ENCODE results near the gene KYAT1.

KYAT1 gene

DNA sequence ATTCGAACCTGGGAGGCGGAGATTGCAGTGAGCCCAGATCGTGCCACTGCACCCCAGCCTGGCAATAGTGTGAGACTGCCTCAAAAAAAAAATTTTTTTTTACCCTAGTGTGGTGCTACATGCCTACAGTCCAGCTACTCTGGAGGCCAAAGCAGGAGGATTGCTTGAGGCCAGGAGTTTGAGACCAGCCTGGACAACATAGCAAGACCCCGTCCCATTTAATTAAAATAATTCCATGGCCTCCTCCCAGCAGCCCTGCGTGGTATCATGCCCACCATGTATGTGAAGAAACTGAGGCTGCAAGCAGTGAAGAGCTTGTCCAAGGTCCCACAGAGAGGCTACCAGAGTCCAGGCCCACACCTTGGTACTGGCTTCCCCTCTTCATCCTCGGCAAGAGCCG lies 19.6 kb upstream of the KYAT1 start:
- TF ChIP-seq POLR2A (IDR thresholded peaks at IDR 0.05; ENCODE audit: low read length) = no peak
- no peak for TF ChIP-seq GATA1 (IDR thresholded peaks at IDR 0.05; ENCODE audit: low read depth, low read length)
- DNase-seq = no peak

DNA sequence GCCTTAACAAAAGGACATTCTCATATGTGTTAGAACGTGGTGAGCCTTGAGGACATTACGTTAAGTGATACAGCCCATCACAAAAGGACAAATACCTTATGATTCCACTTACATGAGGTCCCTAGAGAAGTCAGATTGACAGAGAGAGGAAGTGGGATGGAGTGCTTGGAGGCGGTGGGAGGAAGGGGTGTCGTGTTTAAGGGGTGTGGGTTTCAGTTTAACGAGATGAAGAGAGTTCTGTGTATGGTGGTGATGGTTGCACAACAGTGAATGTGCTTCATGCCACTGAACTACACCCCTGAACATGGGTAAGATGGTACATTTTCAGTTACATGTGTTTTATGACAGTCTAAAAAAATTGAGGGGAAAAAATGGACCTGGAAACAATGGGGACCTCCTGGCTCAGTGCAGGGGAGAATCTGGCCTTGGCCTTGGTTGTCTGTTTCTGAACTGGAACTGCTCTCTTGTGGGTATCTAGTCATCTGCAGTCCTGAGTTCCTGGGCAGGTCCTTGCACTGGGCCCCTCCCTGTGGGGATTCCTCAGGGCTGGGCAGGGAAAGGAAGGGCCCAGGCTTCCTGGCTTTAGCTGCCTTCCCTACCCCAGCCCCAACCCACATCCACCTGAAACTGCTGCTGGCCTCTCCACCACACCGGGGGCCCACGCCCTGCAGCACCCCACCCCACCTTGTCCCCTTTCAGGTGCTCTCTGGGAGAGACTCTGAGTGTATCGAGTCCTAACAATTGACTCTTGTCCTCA lies 18.0 kb upstream of the KYAT1 start:
- no peak for TF ChIP-seq GATA1 (IDR thresholded peaks at IDR 0.05; ENCODE audit: low read depth, low read length)
- TF ChIP-seq POLR2A (IDR thresholded peaks at IDR 0.05; ENCODE audit: low read length) = no peak
- peak in 1 of 2 experiments; percentile 29 for DNase-seq

DNA sequence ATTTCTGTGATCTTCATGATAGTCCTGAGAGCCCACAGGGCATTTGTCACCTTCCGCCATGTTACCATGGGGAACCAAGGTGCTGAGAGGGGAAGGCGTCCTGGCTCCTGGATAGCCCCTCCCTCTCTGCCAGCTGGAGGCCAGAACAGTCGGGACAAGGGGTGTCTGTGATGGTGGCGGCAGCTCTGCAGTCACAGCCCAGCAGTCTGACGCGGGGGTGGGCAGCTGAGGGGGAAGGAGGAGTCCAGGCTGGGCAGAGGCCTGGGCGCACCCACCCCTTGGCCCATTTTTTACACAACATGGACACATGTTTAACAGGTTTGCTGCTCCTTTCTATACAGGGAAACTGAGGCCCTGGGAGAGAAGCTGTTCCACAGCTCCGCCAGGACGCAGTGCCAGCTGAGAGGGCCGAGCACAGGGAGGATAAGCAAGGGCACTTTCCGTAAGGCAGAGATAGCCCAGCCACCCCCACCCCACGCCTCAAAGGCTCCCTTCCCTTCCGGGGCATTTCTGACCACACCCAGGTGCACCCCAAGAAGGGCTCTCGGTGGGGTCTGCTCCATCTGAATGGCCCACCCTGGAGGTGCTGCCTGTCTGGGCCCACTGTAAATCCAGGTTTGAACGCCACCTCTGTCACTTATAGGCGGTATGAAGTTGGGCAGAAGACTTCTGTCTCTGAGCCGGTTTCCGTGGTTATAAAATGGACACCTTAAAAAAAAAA lies 17.3 kb upstream of the KYAT1 start:
- TF ChIP-seq POLR2A (IDR thresholded peaks at IDR 0.05; ENCODE audit: low read length) = no peak
- TF ChIP-seq GATA1 (IDR thresholded peaks at IDR 0.05; ENCODE audit: low read depth, low read length) = no peak
- DNase-seq = no peak

DNA sequence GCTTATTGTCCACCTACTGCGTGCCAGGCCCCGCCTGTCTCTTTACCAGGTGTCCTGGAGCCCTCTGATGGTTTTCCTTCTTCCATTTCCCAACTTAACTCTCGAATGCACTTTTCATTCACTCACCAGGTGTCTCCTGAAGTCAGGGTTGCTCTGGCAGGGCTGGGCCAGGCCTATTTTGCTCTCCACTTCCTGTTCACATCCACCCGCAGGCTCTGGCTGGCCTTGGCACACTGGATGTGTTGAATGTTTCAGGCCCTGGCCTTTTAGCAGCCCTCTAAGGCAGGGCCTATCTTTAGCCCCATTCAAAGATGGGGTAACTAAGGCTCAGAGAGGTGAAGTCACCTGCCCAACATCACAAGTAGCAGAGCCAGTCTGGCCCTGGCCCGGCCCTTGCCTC lies 16.6 kb upstream of the KYAT1 start:
- TF ChIP-seq POLR2A (IDR thresholded peaks at IDR 0.05; ENCODE audit: low read length) = no peak
- no peak for TF ChIP-seq GATA1 (IDR thresholded peaks at IDR 0.05; ENCODE audit: low read depth, low read length)
- DNase-seq = no peak

DNA sequence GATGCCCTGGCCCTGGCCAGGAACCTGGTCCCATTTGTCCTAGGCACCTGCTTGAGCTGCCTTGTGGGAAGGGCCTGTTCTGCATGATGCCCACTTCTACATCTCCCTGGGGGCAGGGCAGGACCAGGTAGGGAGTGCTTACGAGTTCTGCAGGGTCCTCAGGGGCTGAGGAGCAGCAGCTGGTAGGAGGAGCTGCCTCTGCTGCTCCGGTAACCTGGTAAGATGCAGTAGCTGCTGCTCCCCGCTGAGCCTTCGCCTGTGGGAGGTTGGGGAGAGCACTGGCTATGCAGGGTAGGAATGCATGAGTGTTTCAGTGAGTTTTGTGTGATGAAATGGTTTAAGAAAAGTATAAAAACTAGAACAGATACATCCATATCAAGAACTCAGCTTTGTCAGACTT lies 13.8 kb upstream of the KYAT1 start:
- TF ChIP-seq GATA1 (IDR thresholded peaks at IDR 0.05; ENCODE audit: low read depth, low read length) (no peak), POLR2A (IDR thresholded peaks at IDR 0.05; ENCODE audit: low read length) (no peak)
- DNase-seq = no peak

DNA sequence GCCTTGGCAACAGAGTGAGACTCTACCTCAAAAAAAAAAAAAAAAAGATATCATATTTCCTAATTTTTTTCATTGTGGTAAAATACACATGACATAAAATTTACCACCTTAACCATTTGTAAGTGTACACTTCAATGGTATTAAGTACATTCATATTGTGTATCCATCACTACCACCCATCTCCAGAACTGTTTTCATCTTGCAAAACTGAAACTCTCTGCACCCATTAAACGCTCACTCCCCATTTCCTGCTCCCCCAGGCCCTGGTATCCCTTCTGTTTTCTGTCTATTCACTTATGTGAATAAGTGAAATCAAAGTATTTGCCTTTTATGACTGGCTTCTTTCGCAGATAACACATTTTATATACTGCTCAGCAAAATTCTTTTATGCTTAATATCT lies 13.0 kb upstream of the KYAT1 start:
- no peak for DNase-seq

DNA sequence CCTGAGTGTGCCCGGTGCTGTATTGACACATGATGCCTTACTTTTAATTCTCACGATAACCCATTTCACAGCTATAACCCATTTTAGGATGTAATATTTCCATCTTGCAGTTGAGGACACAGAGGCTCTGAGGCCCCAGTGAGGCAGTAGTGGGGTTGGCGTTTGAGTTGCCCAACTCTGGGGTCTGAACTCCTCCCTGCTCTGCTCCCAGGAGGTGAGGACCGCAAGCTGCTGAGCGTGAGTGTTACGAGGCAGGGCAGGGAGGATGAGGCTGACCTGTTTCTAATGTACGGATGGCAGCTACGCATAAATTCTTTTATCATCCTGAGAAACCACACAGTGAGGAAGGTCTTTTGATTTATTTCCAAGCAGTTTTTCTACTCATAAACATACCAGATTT lies 11.6 kb upstream of the KYAT1 start:
- DNase-seq = no peak
- TF ChIP-seq GATA1 (IDR thresholded peaks at IDR 0.05; ENCODE audit: low read depth, low read length) (no peak), POLR2A (IDR thresholded peaks at IDR 0.05; ENCODE audit: low read length) (no peak)

More for the DNA sequence above, 13.0 kb upstream of the KYAT1 start:
- TF ChIP-seq GATA1 (IDR thresholded peaks at IDR 0.05; ENCODE audit: low read depth, low read length) (no peak), POLR2A (IDR thresholded peaks at IDR 0.05; ENCODE audit: low read length) (no peak)

DNA sequence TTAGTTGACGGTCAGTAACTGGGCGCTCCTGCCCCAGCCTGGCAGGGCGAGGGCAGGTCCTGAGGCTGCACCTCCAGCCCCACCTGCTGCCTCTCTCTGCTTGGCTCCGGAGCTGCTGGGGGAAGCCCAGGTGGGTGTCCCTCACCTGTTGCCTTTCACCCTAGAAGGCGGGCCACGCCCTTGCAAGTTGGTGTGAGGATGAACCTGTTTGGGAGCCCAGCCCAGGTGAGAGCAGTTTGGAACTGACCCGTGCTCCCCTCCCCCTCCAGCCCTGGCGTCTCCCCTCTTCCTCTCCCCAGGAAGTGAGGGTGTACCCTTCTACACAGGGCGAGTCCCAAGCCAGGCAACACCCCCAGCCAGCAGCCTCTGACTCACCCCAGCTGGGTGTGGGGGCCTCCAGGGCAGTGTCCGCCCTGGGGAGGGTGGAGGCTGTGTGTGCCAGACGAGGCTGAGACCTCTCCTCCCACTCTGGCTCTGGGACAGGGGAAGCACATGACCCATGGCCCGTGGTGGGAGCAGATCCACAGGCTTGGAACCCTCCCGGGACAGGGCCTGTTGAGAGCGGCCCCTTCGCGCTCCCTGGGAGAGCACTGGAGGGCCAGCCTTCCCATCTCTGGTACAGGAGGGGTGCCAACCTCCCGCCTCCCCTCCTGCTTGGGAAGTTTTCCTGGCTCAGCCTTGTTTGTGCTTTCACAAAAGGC lies 10.6 kb upstream of the KYAT1 start:
- TF ChIP-seq GATA1 (IDR thresholded peaks at IDR 0.05; ENCODE audit: low read depth, low read length) (no peak), POLR2A (IDR thresholded peaks at IDR 0.05; ENCODE audit: low read length) (peak; percentile 60)
- peak; percentile 89 to 94 for DNase-seq

DNA sequence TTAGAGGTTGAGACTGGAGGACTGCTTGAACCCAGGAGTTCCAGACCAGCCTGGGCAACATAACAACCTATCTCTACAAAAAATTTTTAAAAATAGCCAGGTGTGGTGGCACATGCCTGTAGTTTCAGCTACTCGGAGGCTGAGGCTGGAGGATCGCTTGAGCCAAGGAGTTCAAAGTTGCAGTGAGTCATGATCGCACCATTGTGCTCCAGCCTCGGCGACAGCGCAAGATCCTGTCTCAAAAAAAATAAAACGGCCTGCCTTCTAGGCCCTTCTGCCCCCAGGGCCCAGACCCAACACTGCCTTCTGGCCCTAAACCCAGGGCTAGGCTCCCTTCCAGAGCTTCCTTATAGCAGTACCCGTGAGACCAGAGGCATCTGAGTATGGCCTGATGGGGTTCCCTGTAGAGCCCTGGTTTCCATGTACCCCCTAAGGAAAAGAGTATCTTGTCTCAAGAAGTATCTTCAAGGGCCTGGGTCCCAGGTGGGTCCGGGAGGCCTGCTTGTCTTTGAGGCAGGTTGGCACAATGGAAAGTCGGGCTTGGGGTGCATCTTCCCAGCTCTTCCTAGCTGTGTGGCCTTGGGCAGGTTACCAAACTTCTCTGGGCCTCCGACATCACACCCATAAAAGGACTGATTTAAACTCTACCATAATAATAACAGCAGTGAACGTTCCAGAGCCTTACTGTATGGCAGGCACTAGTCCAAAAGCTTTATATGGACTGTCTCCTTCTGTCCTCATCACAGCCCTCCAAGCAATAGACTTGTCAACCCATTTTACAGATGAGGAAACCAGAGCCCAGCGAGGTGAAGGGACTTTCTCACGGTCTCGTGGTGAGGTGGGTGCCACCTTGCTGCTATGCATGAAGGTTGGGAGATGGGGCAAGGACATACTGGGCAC lies 9.8 kb upstream of the KYAT1 start:
- peak in 1 of 2 experiments; percentile 61 for DNase-seq

DNA sequence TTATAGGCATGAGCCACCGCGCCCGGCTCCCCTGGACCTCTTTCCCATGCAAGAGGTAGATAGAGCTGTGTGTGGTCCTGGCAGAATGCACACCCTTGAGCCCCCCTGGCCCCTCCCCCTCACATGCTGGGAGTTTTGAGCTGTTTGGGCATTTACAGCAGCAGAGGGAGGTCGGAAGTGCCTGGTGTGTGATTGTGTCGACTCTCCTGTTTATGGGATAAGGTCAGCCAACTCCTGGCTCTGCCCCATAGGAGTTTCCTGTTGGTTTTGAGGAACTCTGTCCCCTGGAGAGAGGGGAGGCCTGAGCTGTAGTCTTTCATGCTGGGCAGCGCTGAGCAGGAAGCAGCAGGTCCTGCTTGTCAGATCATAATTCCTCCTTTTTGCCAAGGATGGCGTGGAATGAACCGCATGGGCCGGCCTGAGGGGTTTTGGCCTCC lies 6.2 kb upstream of the KYAT1 start:
- TF ChIP-seq GATA1 (IDR thresholded peaks at IDR 0.05; ENCODE audit: low read depth, low read length) (no peak), POLR2A (IDR thresholded peaks at IDR 0.05; ENCODE audit: low read length) (no peak)
- no peak for DNase-seq

More for the DNA sequence above, 9.8 kb upstream of the KYAT1 start:
- TF ChIP-seq POLR2A (IDR thresholded peaks at IDR 0.05; ENCODE audit: low read length) = no peak
- TF ChIP-seq GATA1 (IDR thresholded peaks at IDR 0.05; ENCODE audit: low read depth, low read length) = no peak

DNA sequence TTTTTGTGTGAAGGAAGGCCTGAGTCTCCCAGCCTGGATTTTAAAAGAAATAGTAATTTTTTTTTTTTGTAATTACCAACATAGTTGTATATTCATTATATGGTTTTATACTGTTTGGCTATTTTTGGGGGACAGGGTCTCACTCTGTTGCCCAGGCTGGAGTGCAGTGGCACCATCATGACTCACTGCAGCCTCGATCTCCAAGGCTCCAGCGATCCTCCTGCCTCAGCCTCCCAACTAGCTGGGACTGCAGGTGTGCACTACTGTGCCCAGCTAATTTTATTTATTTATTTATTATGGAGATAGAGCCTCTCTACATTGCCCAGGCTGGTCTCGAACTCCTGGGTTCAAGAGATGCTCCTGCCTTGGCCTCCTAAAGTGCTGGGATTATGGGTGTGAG lies 5.3 kb upstream of the KYAT1 start:
- no peak for TF ChIP-seq GATA1 (IDR thresholded peaks at IDR 0.05; ENCODE audit: low read depth, low read length)
- no peak for TF ChIP-seq POLR2A (IDR thresholded peaks at IDR 0.05; ENCODE audit: low read length)
- DNase-seq = no peak

DNA sequence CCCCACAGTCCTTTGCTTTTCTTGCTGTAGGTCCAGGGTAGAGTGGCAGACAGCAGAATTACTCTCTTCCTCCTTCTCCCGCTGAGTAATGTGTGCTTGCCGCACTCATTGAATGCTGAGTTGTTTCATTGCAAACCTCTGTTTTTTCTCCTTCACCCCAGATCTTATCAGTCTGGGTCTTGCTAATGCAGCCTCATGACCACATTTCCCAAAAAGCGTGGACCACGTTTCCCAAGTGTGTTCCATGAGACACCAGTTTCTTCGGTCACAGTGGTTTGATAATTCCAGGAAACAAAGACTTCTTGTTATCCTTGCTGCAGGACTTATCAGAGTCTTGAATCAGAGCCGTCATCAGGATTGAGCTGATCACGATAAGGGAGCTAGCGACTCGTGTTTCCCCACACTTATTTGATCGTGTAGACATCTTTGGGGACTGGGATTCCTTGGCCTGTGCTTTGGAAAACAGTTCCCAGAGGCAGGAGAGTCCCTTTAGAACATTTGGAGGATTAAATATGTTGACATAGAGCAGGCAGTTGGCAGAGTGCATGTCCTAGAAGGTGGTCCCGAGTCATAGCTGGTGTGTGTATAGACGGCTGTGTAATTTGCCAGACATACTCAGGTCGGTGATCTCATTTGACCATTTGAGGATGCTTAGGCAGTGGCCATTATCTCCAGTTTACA lies 4.6 kb upstream of the KYAT1 start:
- TF ChIP-seq POLR2A (IDR thresholded peaks at IDR 0.05; ENCODE audit: low read length) = no peak
- peak; percentile 67 to 76 for DNase-seq

DNA sequence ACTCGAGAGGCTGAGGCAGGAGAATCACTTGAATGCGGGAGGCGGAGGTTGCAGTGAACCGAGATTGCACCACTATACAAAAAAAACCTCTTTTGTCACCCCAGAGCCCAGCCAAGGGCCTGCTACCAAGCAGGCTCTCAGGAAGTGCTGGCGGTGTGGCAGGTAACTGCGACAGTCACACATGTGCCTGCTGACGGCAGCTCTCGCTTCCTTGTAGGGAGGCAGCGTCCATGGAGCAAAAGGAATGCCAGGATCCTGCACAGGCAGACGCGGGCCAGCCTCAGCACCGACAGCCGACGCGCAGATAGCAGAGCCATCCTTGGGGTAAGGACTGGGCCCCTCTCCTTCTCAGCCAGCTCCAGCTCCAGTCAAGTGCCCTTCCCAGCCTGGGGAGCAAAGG lies 4.0 kb upstream of the KYAT1 start:
- DNase-seq = no peak
- TF ChIP-seq POLR2A (IDR thresholded peaks at IDR 0.05; ENCODE audit: low read length) = no peak
- TF ChIP-seq GATA1 (IDR thresholded peaks at IDR 0.05; ENCODE audit: low read depth, low read length) = no peak

Data from erythroblast (primary cell).